Measurements from ENCODE around the gene KLHL17.

KLHL17 gene

DNA sequence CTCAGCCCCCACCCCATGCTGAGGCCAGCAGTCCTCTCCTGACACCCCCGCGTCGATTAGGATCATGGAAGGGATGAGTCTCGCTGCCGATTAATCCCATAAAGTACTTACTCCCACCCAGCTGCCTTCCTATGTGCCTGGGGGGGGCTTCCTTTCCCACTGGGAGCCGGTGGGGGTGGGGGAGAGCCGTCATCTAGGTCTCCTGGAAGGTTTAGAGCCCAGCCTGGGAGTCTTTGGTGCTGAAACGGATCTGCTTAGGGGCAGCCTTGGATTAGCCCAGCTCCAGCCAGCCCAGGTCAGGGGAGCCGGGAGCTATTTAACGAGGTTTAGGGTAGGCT, 26.8 kb upstream of the KLHL17 start:
- no peak overlapping the region for H3K27ac ChIP-seq
- H3K4me3 ChIP-seq, result no peak overlapping the region
- TF ChIP-seq, protein P1, sequence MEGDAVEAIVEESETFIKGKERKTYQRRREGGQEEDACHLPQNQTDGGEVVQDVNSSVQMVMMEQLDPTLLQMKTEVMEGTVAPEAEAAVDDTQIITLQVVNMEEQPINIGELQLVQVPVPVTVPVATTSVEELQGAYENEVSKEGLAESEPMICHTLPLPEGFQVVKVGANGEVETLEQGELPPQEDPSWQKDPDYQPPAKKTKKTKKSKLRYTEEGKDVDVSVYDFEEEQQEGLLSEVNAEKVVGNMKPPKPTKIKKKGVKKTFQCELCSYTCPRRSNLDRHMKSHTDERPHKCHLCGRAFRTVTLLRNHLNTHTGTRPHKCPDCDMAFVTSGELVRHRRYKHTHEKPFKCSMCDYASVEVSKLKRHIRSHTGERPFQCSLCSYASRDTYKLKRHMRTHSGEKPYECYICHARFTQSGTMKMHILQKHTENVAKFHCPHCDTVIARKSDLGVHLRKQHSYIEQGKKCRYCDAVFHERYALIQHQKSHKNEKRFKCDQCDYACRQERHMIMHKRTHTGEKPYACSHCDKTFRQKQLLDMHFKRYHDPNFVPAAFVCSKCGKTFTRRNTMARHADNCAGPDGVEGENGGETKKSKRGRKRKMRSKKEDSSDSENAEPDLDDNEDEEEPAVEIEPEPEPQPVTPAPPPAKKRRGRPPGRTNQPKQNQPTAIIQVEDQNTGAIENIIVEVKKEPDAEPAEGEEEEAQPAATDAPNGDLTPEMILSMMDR (IDR thresholded peaks at IDR 0.05), result no peak
- no peak for DNase-seq (ENCODE audit: low spot score)

DNA sequence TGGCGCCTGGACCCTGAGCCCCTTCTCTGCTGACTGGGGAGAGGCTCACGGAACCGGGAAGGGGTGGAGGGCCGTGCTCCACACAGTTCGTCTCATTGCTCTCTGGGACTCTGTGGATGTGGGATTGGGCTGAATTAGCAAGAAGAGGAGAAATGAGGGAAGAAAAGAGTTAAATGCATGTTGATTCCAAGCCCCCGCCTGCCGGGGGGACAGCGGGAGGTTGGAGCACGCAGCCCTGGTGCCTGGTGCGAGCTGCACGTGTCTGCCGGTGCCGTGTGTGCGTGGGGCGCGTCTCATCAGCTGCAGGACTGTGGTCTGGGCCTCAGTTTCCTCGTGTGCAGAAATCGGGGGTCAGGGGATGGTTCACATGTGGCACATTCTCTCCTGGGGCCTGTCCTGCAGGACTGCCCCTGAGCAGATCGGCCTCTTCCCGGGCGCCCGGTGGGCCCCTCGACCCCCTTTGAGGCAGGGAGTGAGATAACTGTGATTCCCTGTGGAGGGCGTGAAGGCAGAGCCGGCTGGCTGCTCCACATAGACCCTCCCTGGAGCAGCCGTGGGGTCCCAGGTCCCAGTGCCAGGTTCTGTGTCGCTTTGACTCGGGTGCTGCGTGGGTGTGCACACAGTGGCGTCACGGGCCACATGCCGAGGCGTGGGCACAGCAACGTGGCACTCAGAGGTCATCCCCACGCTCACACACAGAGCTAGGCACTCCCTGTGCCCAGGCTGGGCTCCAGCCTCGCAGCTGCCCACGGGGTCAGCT, 25.2 kb upstream of the KLHL17 start:
- H3K27ac ChIP-seq, result no peak overlapping the region
- H3K4me3 ChIP-seq, result no peak overlapping the region
- TF ChIP-seq, protein P1 (IDR thresholded peaks at IDR 0.05), result no peak
- DNase-seq (ENCODE audit: low spot score), result no peak

DNA sequence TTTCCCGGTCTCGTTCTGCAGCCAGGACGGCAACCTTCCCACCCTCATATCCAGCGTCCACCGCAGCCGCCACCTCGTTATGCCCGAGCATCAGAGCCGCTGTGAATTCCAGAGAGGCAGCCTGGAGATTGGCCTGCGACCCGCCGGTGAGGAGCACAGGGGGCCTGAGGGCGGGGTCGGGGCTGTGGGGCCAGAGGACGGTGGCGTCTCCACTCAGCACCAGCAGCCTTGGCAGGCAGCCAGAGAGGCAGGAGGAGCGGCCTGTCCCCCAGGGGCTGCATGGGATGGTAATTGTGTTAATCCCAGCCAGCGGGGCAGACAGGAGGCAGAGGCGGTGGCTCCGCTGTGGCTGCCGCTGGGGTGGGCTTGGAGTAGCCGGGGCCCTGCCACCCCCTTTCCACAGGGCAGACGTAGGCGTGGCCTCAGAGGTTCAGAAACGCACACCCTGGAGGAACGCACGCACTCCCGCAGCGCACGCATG, 24.6 kb upstream of the KLHL17 start:
- H3K27ac ChIP-seq, result no peak overlapping the region
- DNase-seq (ENCODE audit: low spot score), result no peak
- TF ChIP-seq, protein P1 (IDR thresholded peaks at IDR 0.05), result no peak
- H3K4me3 ChIP-seq, result no peak overlapping the region

DNA sequence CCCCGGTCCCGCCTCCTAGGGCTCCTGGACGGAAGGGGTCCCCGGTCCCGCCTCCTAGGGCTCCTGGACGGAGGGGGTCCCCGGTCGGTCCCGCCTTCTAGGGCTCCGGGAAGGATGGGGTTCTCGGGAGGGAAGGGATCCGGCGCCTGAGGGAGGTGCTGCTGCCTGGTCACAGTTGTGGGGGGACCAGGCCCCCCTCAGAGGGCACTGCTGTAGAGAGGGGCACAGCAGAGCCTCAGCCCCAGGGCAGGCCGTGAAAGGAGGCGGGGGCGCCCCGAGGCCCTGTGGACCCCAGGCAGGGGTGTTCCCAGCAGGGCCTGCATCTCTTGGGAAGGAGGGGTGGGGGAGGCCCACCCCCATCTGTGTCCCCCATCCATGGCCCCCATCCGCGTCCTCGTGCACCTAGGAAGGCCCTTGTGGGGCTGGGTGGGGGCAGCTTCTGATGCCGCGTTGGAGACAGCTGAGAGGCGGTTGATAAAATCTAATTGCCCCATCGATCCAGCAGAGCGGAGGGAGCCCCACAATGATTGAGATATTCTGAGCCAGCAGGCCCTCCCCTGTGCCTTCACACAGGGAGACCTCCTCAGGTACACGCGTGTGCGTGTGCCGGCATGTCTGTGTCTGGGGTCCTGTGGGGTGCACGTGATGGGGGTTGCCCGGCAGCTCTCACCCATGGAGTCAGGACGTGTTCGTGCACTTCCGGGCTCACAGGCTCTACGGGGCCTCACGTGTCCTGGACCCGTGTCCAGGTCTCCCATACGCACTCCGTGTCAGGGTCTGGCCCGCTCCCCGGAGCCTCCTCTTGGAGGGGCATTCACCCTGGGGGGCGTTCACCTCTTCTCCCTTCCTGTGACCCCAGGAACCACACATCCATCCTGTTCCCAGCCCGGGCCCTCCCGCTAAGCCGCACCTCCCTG, 23.8 kb upstream of the KLHL17 start:
- TF ChIP-seq, protein P1 (IDR thresholded peaks at IDR 0.05), result no peak
- no peak for DNase-seq (ENCODE audit: low spot score)

DNA sequence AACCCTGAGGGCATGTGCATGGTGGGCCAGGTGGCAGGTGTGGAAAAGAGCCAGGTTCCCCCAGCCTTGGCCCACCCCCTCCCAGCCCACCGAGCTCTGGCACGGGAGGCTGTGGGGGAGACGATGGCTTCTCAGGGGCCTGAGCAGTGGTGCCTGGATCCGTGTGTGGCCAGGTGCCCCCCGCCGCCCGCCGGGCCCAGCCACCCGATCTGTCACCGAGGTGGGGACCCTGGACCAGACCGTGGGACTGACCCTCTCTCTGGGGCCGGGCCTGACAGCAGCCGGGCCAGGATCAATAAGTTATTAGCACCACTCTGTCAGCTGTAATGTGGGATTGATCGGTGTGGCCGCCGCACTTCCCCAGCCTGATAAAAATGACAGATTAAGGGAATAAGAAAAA, 22.9 kb upstream of the KLHL17 start:
- TF ChIP-seq, protein P1 (IDR thresholded peaks at IDR 0.05), result no peak
- no peak overlapping the region for H3K4me3 ChIP-seq
- no peak for DNase-seq (ENCODE audit: low spot score)
- no peak overlapping the region for H3K27ac ChIP-seq

More for the DNA sequence above, 23.8 kb upstream of the KLHL17 start:
- H3K4me3 ChIP-seq, result no peak overlapping the region
- H3K27ac ChIP-seq, result no peak overlapping the region

DNA sequence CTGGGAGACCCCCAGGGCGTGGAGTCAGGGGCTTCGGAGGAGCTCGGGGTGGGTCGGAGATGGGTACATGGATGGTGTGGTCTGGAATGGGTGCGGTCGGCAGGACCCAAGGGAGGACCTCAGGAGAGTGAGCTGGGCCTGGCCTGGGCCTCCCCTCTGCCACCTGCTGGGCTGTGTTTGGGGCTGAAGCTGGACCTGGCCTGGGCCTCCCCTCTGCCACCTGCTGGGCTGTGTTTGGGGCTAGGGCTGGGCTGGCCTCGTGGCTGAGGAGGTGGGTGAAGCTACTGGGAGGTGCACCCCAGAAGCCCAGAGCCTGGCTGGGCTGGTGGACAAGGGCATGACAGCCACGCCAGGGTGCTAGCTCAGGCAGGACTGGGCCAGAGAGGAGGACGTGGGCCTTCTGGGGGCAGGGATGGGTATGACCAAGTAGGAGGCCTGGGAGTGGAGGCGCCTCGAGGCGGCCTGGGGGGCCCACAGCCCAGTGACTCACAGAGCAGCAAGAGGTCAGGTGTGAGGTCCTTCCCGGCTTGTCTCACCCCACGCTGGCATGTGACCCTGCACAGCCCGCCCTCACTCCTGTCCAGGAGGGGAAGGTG, 22.2 kb upstream of the KLHL17 start:
- DNase-seq (ENCODE audit: low spot score), result no peak
- no peak overlapping the region for H3K27ac ChIP-seq

More for the DNA sequence above, 22.2 kb upstream of the KLHL17 start:
- no peak overlapping the region for H3K4me3 ChIP-seq
- TF ChIP-seq, protein P1 (IDR thresholded peaks at IDR 0.05), result no peak

Data from coronary artery (tissue), 2 donors.